CD1c-positive myeloid dendritic cell (primary cell): Measurements from ENCODE around the gene VPS11.
"Not testable (repeated sequence)": the region's sequence is repeated elsewhere in the genome, so short reads cannot be mapped to it uniquely, and the experiment has no call there.

Source experiments
- DNase-seq: peaks from one replicate; pipeline ENCODE4 v3.0.0-alpha.2; 2016; ENCODE audit errors: extremely low spot score

Gene VPS11

DNA sequence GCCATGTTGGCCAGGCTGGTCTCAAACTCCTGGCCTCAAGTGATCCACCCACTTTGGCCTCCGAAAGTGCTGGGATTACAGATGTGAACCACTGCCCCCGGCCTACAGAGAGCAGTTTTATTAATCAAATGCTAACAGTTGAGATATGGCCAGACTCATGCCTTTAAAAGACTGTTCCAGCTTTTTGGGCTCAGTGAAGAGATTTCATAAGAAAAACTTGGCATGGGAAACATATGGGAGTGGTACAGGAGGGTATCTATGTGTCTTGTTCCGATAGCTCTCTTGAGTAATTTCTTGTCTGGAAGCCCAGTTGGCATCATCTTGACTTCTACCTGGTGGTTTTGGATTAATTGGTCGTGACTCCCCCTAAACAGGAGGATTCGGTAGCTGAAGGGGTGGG is 28.7 kb upstream of the VPS11 start:
- DNase-seq = no peak

- DNase-seq = not testable (repeated sequence)
Observed at GRCh38 chr11:119039471-119039870, 28.1 kb upstream of the VPS11 start.

- DNase-seq = no peak
Observed at GRCh38 chr11:119041821-119042514, 25.6 kb upstream of the VPS11 start.

DNA sequence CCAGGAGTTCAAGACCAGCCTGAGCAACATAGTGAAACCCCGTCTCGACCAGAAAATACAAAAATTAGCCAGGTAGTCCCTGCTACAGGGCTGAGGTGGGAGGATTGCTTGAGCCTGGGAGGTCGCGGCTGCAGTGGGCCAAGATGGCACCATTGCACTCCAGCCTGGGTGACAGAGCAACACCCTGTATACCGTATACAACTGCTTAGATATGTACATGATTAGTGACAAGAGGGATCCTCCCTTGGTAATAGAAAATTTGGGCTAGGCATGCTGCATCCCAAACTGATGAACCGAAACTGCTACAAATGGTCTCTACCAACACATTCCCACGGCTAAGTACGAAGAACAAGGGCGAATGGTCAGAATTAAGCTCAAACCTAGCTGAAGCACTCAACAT is 24.7 kb upstream of the VPS11 start:
- DNase-seq = no peak

- no peak for DNase-seq
Observed at GRCh38 chr11:119044708-119045107, 22.9 kb upstream of the VPS11 start.

GRCh38 chr11:119046489-119046888 is 21.1 kb upstream of the VPS11 start:
- DNase-seq = no peak

- no peak for DNase-seq
Observed at GRCh38 chr11:119047205-119047604, 20.4 kb upstream of the VPS11 start.

- DNase-seq = no peak
Observed at GRCh38 chr11:119048644-119049043, 19.0 kb upstream of the VPS11 start.

- DNase-seq = no peak
Observed at GRCh38 chr11:119049081-119049480, 18.5 kb upstream of the VPS11 start.

GRCh38 chr11:119051440-119052162 is 16.0 kb upstream of the VPS11 start:
- no peak for DNase-seq

- no peak for DNase-seq
Observed at GRCh38 chr11:119052163-119052814, 15.3 kb upstream of the VPS11 start.

- DNase-seq = no peak
Observed at GRCh38 chr11:119054418-119054817, 13.2 kb upstream of the VPS11 start.

- DNase-seq = peak; percentile 18
Observed at GRCh38 chr11:119055901-119056300, 11.7 kb upstream of the VPS11 start.

- DNase-seq = no peak
Observed at GRCh38 chr11:119056421-119056999, 11.1 kb upstream of the VPS11 start.

GRCh38 chr11:119057000-119057769 is 10.4 kb upstream of the VPS11 start, which contains the start of gene HYOU1:
HYOU1 (minus strand) TSS chr11:119057205; CDS start chr11:119056160, 1,045 bp downstream.
- DNase-seq = peak; percentile 99

DNA sequence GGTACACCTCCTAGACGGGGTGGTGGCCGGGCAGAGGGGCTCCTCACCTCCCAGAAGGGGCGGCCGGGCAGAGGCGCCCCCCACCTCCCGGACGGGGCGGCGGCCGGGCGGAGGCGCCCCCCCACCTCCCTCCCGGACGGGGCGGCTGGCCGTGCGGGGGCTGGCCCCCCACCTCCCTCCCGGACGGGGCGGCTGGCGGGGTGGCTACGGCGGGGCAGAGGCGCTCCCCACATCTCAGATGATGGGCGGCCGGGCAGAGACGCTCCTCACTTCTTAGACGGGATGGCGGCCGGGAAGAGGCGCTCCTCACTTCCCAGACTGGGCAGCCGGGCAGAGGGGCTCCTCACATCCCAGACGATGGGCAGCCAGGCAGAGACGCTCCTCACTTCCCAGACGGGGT is 8.5 kb upstream of the VPS11 start:
- not testable (repeated sequence) for DNase-seq

- no peak for DNase-seq
Observed at GRCh38 chr11:119061256-119061655, 6.4 kb upstream of the VPS11 start.

DNA sequence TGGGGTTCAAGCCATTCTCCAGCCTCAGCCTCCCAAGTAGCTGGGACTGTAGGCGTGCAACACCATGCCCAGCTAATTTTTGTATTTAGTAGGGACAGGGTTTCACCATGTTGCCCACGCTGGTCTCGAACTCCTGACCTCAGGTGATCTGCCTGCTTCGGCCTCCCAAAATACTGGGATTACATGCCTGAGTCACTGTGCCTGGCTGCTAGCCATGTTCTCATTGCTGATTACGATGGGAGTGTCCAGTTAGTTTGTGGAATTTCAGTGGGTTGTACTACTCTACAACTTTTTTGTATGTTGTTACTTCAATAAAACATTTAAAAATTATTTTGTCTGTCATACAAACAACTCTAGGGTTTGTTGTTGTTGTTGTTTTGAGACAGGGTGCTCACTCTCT is 4.8 kb upstream of the VPS11 start:
- DNase-seq = no peak

- DNase-seq = peak; percentile 48
Observed at GRCh38 chr11:119065369-119065768, 2.2 kb upstream of the VPS11 start.

GRCh38 chr11:119077839-119078238 is 10.2 kb downstream of the VPS11 start:
- no peak for DNase-seq

DNA sequence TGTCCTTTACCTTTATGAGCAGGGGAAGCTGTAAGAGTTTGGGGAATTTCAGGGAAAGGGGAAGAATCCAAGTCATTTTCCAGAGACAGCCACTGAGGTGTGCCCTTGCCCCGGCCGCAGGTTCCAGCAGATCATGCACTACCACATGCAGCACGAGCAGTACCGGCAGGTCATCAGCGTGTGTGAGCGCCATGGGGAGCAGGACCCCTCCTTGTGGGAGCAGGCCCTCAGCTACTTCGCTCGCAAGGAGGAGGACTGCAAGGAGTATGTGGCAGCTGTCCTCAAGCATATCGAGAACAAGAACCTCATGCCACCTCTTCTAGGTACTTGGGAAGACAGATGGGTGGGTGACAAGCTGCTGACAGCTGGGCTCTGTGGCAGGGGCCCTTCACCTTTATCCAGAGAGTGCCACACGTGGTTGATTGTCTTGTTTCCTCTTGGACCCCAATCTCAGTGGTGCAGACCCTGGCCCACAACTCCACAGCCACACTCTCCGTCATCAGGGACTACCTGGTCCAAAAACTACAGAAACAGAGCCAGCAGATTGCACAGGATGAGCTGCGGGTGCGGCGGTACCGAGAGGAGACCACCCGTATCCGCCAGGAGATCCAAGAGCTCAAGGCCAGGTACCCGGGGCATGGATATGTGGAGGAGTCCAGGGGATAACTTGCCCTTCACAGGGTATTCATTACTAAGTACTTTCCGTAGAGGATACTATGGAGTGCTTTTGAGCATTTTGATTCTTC is 11.2 kb downstream of the VPS11 start:
- no peak for DNase-seq
